SK-N-SH treated with all-trans-retinoic acid at 6 μM for 48 hours (cell line): ENCODE measurements around the gene ARPC5L.
"Not testable (repeated sequence)": the region's sequence is repeated elsewhere in the genome, so short reads cannot be mapped to it uniquely, and the experiment has no call there.

Experiments
- ATAC-seq: fragments of 200-7000 bp; cut with Tn5 transposase; 3 replicates; pipeline ENCODE4 v1.9.1; 2020; ENCODE audit warnings: mild to moderate bottlenecking, moderate library complexity
- ARNTL ChIP-seq: fragments of 450-650 bp; formaldehyde crosslinking; IDR thresholded peaks from 2 replicates; pipeline ENCODE4 v1.5.0; 2020; ENCODE audit warnings: low read depth, mild to moderate bottlenecking, moderate library complexity, borderline replicate concordance
- BACH2 ChIP-seq: fragments of 250-450 bp; sonication (Bioruptor Pico); IDR thresholded peaks from 2 replicates; pipeline ENCODE4 v1.9.0; 2021; ENCODE audit warnings: mild to moderate bottlenecking, borderline replicate concordance
- CSDC2 ChIP-seq: fragments of 250-450 bp; sonication (Bioruptor Pico); IDR thresholded peaks from 2 replicates; pipeline ENCODE4 v1.5.0; 2020; ENCODE audit warnings: mild to moderate bottlenecking, moderate library complexity
- ESRRG ChIP-seq: fragments of 250-450 bp; sonication (Bioruptor Pico); IDR thresholded peaks from 2 replicates; pipeline ENCODE4 v1.6.1; 2021; ENCODE audit warnings: mild to moderate bottlenecking
- ISL1 ChIP-seq: fragments of 250-450 bp; sonication (Bioruptor Pico); IDR thresholded peaks from 2 replicates; pipeline ENCODE4 v2.1.2; 2022; ENCODE audit warnings: mild to moderate bottlenecking, moderate library complexity
- OSR1 ChIP-seq: fragments of 250-450 bp; sonication (Bioruptor Pico); IDR thresholded peaks from 2 replicates; pipeline ENCODE4 v1.8.0; 2022; ENCODE audit warnings: moderate library complexity, mild to moderate bottlenecking, inconsistent platforms
- PPARA ChIP-seq: fragments of 250-450 bp; sonication (Bioruptor Pico); IDR thresholded peaks from 2 replicates; pipeline ENCODE4 v1.5.0; 2020; ENCODE audit warnings: mild to moderate bottlenecking, borderline replicate concordance
- RARB ChIP-seq: fragments of 250-450 bp; sonication (Bioruptor Pico); IDR thresholded peaks from 2 replicates; pipeline ENCODE4 v1.8.0; 2021; ENCODE audit warnings: mild to moderate bottlenecking, moderate library complexity
- SNAI2 ChIP-seq: fragments of 250-450 bp; sonication (Bioruptor Pico); IDR thresholded peaks from 2 replicates; pipeline ENCODE4 v1.5.0; 2020; ENCODE audit warnings: mild to moderate bottlenecking, moderate library complexity
- TCF4 ChIP-seq: fragments of 250-450 bp; sonication (Bioruptor Pico); IDR thresholded peaks from 2 replicates; pipeline ENCODE4 v1.8.0; 2021; ENCODE audit warnings: mild to moderate bottlenecking, moderate library complexity, borderline replicate concordance
- TOX ChIP-seq: fragments of 250-450 bp; sonication (Bioruptor Pico); IDR thresholded peaks from 2 replicates; pipeline ENCODE4 v1.8.0; 2021; ENCODE audit warnings: mild to moderate bottlenecking, moderate library complexity, borderline replicate concordance
- ZC3H10 ChIP-seq: fragments of 250-450 bp; sonication (Bioruptor Pico); IDR thresholded peaks from 2 replicates; pipeline ENCODE4 v1.5.1; 2021; ENCODE audit warnings: mild to moderate bottlenecking, moderate library complexity
- ZFP3 ChIP-seq: fragments of 250-450 bp; sonication (Bioruptor Pico); IDR thresholded peaks from 2 replicates; pipeline ENCODE4 v1.5.0; 2020; ENCODE audit warnings: mild to moderate bottlenecking, moderate library complexity
- ZFP30 ChIP-seq: fragments of 450-650 bp; formaldehyde crosslinking; IDR thresholded peaks from 2 replicates; pipeline ENCODE4 v1.5.0; 2022; ENCODE audit warnings: mild to moderate bottlenecking, moderate library complexity
- ZNF8 ChIP-seq: fragments of 450-650 bp; formaldehyde crosslinking; IDR thresholded peaks from 2 replicates; pipeline ENCODE4 v1.5.0; 2020; ENCODE audit warnings: mild to moderate bottlenecking, moderate library complexity
- TF ChIP-seq, protein P1 (sequence below): fragments of 250-450 bp; sonication (Bioruptor Pico); IDR thresholded peaks from 2 replicates; pipeline ENCODE4 v1.8.0; 2020; ENCODE audit warnings: mild to moderate bottlenecking, moderate library complexity, borderline replicate concordance
- TF ChIP-seq, protein P2 (sequence below): fragments of 250-450 bp; sonication (Bioruptor Pico); IDR thresholded peaks from 2 replicates; pipeline ENCODE4 v1.5.1; 2020; ENCODE audit warnings: low read depth, mild to moderate bottlenecking, moderate library complexity
- TF ChIP-seq, protein P3 (sequence below): fragments of 250-450 bp; sonication (Bioruptor Pico); IDR thresholded peaks from 2 replicates; pipeline ENCODE4 v1.5.0; 2020; ENCODE audit warnings: mild to moderate bottlenecking, moderate library complexity
- TF ChIP-seq, protein P4 (sequence below): fragments of 250-450 bp; sonication (Bioruptor Pico); IDR thresholded peaks from 2 replicates; pipeline ENCODE4 v1.5.1; 2021; ENCODE audit warnings: mild to moderate bottlenecking, moderate library complexity

Gene ARPC5L

GRCh38 chr9:124843456-124844034 lies 18.4 kb upstream of the ARPC5L start:
- no peak for ATAC-seq
- TF ChIP-seq, protein P1, sequence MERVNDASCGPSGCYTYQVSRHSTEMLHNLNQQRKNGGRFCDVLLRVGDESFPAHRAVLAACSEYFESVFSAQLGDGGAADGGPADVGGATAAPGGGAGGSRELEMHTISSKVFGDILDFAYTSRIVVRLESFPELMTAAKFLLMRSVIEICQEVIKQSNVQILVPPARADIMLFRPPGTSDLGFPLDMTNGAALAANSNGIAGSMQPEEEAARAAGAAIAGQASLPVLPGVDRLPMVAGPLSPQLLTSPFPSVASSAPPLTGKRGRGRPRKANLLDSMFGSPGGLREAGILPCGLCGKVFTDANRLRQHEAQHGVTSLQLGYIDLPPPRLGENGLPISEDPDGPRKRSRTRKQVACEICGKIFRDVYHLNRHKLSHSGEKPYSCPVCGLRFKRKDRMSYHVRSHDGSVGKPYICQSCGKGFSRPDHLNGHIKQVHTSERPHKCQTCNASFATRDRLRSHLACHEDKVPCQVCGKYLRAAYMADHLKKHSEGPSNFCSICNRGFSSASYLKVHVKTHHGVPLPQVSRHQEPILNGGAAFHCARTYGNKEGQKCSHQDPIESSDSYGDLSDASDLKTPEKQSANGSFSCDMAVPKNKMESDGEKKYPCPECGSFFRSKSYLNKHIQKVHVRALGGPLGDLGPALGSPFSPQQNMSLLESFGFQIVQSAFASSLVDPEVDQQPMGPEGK (CRISPR knock-in tag) = no peak
- TF ChIP-seq, protein P2, sequence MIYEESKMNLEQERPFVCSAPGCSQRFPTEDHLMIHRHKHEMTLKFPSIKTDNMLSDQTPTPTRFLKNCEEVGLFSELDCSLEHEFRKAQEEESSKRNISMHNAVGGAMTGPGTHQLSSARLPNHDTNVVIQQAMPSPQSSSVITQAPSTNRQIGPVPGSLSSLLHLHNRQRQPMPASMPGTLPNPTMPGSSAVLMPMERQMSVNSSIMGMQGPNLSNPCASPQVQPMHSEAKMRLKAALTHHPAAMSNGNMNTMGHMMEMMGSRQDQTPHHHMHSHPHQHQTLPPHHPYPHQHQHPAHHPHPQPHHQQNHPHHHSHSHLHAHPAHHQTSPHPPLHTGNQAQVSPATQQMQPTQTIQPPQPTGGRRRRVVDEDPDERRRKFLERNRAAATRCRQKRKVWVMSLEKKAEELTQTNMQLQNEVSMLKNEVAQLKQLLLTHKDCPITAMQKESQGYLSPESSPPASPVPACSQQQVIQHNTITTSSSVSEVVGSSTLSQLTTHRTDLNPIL (CRISPR knock-in tag) = no peak
- TF ChIP-seq TOX (no peak), CSDC2 (no peak), ZFP3 (no peak), ZC3H10 (no peak), ZFP30 (CRISPR knock-in tag) (no peak), ISL1 (CRISPR knock-in tag) (no peak)
- TF ChIP-seq, protein P3, sequence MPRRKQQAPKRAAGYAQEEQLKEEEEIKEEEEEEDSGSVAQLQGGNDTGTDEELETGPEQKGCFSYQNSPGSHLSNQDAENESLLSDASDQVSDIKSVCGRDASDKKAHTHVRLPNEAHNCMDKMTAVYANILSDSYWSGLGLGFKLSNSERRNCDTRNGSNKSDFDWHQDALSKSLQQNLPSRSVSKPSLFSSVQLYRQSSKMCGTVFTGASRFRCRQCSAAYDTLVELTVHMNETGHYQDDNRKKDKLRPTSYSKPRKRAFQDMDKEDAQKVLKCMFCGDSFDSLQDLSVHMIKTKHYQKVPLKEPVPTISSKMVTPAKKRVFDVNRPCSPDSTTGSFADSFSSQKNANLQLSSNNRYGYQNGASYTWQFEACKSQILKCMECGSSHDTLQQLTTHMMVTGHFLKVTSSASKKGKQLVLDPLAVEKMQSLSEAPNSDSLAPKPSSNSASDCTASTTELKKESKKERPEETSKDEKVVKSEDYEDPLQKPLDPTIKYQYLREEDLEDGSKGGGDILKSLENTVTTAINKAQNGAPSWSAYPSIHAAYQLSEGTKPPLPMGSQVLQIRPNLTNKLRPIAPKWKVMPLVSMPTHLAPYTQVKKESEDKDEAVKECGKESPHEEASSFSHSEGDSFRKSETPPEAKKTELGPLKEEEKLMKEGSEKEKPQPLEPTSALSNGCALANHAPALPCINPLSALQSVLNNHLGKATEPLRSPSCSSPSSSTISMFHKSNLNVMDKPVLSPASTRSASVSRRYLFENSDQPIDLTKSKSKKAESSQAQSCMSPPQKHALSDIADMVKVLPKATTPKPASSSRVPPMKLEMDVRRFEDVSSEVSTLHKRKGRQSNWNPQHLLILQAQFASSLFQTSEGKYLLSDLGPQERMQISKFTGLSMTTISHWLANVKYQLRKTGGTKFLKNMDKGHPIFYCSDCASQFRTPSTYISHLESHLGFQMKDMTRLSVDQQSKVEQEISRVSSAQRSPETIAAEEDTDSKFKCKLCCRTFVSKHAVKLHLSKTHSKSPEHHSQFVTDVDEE = no peak

- TF ChIP-seq RARB (CRISPR knock-in tag) = no peak
- TF ChIP-seq, protein P4, sequence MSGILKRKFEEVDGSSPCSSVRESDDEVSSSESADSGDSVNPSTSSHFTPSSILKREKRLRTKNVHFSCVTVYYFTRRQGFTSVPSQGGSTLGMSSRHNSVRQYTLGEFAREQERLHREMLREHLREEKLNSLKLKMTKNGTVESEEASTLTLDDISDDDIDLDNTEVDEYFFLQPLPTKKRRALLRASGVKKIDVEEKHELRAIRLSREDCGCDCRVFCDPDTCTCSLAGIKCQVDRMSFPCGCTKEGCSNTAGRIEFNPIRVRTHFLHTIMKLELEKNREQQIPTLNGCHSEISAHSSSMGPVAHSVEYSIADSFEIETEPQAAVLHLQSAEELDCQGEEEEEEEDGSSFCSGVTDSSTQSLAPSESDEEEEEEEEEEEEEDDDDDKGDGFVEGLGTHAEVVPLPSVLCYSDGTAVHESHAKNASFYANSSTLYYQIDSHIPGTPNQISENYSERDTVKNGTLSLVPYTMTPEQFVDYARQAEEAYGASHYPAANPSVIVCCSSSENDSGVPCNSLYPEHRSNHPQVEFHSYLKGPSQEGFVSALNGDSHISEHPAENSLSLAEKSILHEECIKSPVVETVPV (CRISPR knock-in tag) = no peak
- TF ChIP-seq SNAI2 = no peak
- TF ChIP-seq OSR1 (CRISPR knock-in tag) = no peak
- no peak for TF ChIP-seq ESRRG (CRISPR knock-in tag)
- no peak for TF ChIP-seq ISL1 (CRISPR knock-in tag)
- no peak for TF ChIP-seq TCF4
- no peak for ATAC-seq
These were observed 17.6 kb upstream of the ARPC5L start for GRCh38 chr9:124844291-124844690.

DNA sequence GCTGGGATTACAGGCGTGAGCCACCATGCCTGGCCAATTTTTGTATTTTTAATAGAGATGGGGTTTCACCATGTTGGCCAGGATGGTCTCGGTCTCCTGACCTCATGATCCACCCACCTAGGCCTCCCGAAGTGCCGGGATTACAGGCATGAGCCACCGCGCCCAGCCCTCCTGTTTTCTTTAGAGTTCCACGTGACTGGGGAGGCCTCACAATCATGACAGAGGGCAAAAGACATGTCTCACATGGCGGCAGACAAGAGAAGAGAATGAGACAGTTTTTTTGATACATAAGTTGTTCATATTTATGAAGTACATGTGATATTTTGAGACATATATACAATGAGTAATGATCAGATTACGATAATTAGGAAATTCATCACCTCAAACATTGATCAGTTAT lies 15.5 kb upstream of the ARPC5L start:
- not testable (repeated sequence) for ATAC-seq

GRCh38 chr9:124846969-124847368 lies 15.0 kb upstream of the ARPC5L start:
- no peak for ATAC-seq
- TF ChIP-seq, protein P2 (CRISPR knock-in tag) = no peak
- TF ChIP-seq ARNTL = no peak
- TF ChIP-seq OSR1 (CRISPR knock-in tag) = no peak
- no peak for TF ChIP-seq ZFP30 (CRISPR knock-in tag)
- TF ChIP-seq ZC3H10 = no peak
- no peak for TF ChIP-seq ZNF8
- no peak for TF ChIP-seq BACH2 (CRISPR knock-in tag)

GRCh38 chr9:124849801-124850200 lies 12.1 kb upstream of the ARPC5L start:
- ATAC-seq = no peak
- TF ChIP-seq, protein P3 = no peak
- TF ChIP-seq PPARA (CRISPR knock-in tag) (no peak), SNAI2 (no peak), TOX (no peak), CSDC2 (no peak), ZC3H10 (no peak), ZFP30 (CRISPR knock-in tag) (no peak), TCF4 (no peak)
- TF ChIP-seq, protein P2 (CRISPR knock-in tag) = no peak
